HG02678 (cell line): ENCODE measurements around the gene VAV2.

ENCODE experiments used
- ATAC-seq: cut with Tn5 transposase; IDR thresholded peaks from one replicate; pipeline ENCODE4 v1.9.1; 2021; ENCODE audit warnings: mild to moderate bottlenecking, moderate library complexity; ENCODE audit not compliant: unreplicated experiment

Gene VAV2

GRCh38 chr9:133842721-133843227, 149.3 kb downstream of the VAV2 start:
- no peak for ATAC-seq

GRCh38 chr9:133842174-133842573, 149.9 kb downstream of the VAV2 start:
- ATAC-seq = no peak

- ATAC-seq = no peak
These were observed 150.8 kb downstream of the VAV2 start for GRCh38 chr9:133841167-133841812.

- no peak for ATAC-seq
These were observed 152.2 kb downstream of the VAV2 start for GRCh38 chr9:133839822-133840329.

- ATAC-seq = no peak
These were observed 153.1 kb downstream of the VAV2 start for GRCh38 chr9:133838859-133839507.

GRCh38 chr9:133837627-133838597, 154.2 kb downstream of the VAV2 start:
- ATAC-seq = no peak

- ATAC-seq = no peak
These were observed 155.3 kb downstream of the VAV2 start for GRCh38 chr9:133836818-133837217.

GRCh38 chr9:133836001-133836758, 155.9 kb downstream of the VAV2 start:
- no peak for ATAC-seq

- ATAC-seq = no peak
These were observed 156.7 kb downstream of the VAV2 start for GRCh38 chr9:133835262-133835901.

GRCh38 chr9:133834080-133834976, 157.8 kb downstream of the VAV2 start:
- no peak for ATAC-seq

- no peak for ATAC-seq
These were observed 158.6 kb downstream of the VAV2 start for GRCh38 chr9:133833388-133834025.

GRCh38 chr9:133832877-133833276, 159.2 kb downstream of the VAV2 start:
- ATAC-seq = no peak

GRCh38 chr9:133830711-133831110, 161.4 kb downstream of the VAV2 start:
- no peak for ATAC-seq

- ATAC-seq = no peak
These were observed 161.8 kb downstream of the VAV2 start for GRCh38 chr9:133830310-133830709.

- ATAC-seq = no peak
These were observed 163.7 kb downstream of the VAV2 start for GRCh38 chr9:133828338-133828997.

GRCh38 chr9:133826289-133827085, 165.6 kb downstream of the VAV2 start:
- no peak for ATAC-seq

GRCh38 chr9:133825555-133826218, 166.4 kb downstream of the VAV2 start:
- no peak for ATAC-seq
